ENCODE data around the gene HECW1.
A peak's percentile ranks its signal among the peaks of the same experiment; 100 is the strongest.

HECW1 gene

GRCh38 chr7:43431020-43431595 is 318.7 kb downstream of the HECW1 start:
- DNase-seq (ENCODE audit: low read depth in 3 of 3) = no peak

- DNase-seq (ENCODE audit: low read depth in 3 of 3) = no peak
These were observed 321.2 kb downstream of the HECW1 start for GRCh38 chr7:43433639-43434038.

- DNase-seq (ENCODE audit: low read depth in 3 of 3) = no peak
These were observed 324.6 kb downstream of the HECW1 start for GRCh38 chr7:43437001-43437400.

GRCh38 chr7:43438897-43439479 is 326.5 kb downstream of the HECW1 start:
- DNase-seq (ENCODE audit: low read depth in 3 of 3) = no peak

GRCh38 chr7:43439631-43440401 is 327.4 kb downstream of the HECW1 start:
- peak in 2 of 3 experiments; percentile 35 to 56 for DNase-seq (ENCODE audit: low read depth in 3 of 3)

- DNase-seq (ENCODE audit: low read depth in 3 of 3) = no peak
These were observed 329.0 kb downstream of the HECW1 start for GRCh38 chr7:43441231-43442130.

GRCh38 chr7:43443381-43443780 is 330.9 kb downstream of the HECW1 start:
- DNase-seq (ENCODE audit: low read depth in 3 of 3) = no peak

- no peak for DNase-seq (ENCODE audit: low read depth in 3 of 3)
These were observed 332.5 kb downstream of the HECW1 start for GRCh38 chr7:43444711-43445578.

GRCh38 chr7:43449577-43449976 is 337.1 kb downstream of the HECW1 start:
- DNase-seq (ENCODE audit: low read depth in 3 of 3) = no peak

- DNase-seq (ENCODE audit: low read depth in 3 of 3) = no peak
These were observed 338.4 kb downstream of the HECW1 start for GRCh38 chr7:43450894-43451293.

GRCh38 chr7:43454936-43455518 is 342.6 kb downstream of the HECW1 start:
- no peak for DNase-seq (ENCODE audit: low read depth in 3 of 3)

GRCh38 chr7:43456200-43456599 is 343.8 kb downstream of the HECW1 start:
- DNase-seq (ENCODE audit: low read depth in 3 of 3) = no peak

- no peak for DNase-seq (ENCODE audit: low read depth in 3 of 3)
These were observed 346.0 kb downstream of the HECW1 start for GRCh38 chr7:43458330-43459018.

GRCh38 chr7:43459019-43459337 is 346.5 kb downstream of the HECW1 start:
- DNase-seq (ENCODE audit: low read depth in 3 of 3) = no peak

GRCh38 chr7:43460733-43461348 is 348.4 kb downstream of the HECW1 start:
- DNase-seq (ENCODE audit: low read depth in 3 of 3) = no peak

- DNase-seq (ENCODE audit: low read depth in 3 of 3) = no peak
These were observed 349.0 kb downstream of the HECW1 start for GRCh38 chr7:43461349-43462024.

GRCh38 chr7:43462836-43463235 is 350.4 kb downstream of the HECW1 start:
- DNase-seq (ENCODE audit: low read depth in 3 of 3) = no peak

GRCh38 chr7:43463401-43463980 is 351.0 kb downstream of the HECW1 start:
- no peak for DNase-seq (ENCODE audit: low read depth in 3 of 3)
